Fibroblast of pulmonary artery (primary cell): ENCODE results near the gene LHX4.

Experiments
- DNase-seq: peaks from one replicate; pipeline ENCODE4 v3.0.0-alpha.2; 2010; ENCODE audit warnings: low read depth
- H3K4me3 ChIP-seq: replicated peaks from 2 replicates; pipeline ENCODE4 v1.5.1; 2011; ENCODE audit warnings: low read depth, mild to moderate bottlenecking, control low read depth, low read length, moderate library complexity
- TF ChIP-seq, protein P1 (sequence below): IDR thresholded peaks from 2 replicates; pipeline ENCODE4 v1.5.1; 2011; ENCODE audit warnings: mild to moderate bottlenecking, control low read depth, low read length, inconsistent platforms; ENCODE audit errors: missing control alignments

LHX4 gene

DNA sequence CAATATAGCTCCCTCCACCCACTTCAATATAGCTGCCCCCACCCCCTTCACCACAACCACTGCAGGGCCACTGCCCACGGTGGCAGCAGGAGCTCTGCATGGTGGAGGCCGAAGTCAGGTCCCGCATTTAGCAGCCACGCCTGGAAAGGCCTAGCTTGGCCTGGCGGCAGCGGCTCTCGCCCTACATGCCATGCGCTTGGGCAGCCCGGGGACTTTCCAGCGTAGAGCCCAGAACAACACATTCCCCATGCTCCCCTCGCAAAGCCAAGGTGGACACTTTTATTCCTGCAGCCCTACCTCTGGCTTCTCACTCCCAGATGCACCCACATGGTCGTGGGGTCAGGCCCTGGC is 37.1 kb downstream of the LHX4 start:
- no peak overlapping the region for H3K4me3 ChIP-seq
- TF ChIP-seq, protein P1, sequence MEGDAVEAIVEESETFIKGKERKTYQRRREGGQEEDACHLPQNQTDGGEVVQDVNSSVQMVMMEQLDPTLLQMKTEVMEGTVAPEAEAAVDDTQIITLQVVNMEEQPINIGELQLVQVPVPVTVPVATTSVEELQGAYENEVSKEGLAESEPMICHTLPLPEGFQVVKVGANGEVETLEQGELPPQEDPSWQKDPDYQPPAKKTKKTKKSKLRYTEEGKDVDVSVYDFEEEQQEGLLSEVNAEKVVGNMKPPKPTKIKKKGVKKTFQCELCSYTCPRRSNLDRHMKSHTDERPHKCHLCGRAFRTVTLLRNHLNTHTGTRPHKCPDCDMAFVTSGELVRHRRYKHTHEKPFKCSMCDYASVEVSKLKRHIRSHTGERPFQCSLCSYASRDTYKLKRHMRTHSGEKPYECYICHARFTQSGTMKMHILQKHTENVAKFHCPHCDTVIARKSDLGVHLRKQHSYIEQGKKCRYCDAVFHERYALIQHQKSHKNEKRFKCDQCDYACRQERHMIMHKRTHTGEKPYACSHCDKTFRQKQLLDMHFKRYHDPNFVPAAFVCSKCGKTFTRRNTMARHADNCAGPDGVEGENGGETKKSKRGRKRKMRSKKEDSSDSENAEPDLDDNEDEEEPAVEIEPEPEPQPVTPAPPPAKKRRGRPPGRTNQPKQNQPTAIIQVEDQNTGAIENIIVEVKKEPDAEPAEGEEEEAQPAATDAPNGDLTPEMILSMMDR: no peak
- DNase-seq: no peak

GRCh38 chr1:180267761-180268555 is 37.9 kb downstream of the LHX4 start:
- no peak for DNase-seq
- no peak overlapping the region for H3K4me3 ChIP-seq
- TF ChIP-seq, protein P1: no peak

- no peak overlapping the region for H3K4me3 ChIP-seq
- TF ChIP-seq, protein P1: no peak
- DNase-seq: no peak
Measured at GRCh38 chr1:180268556-180269075, 38.6 kb downstream of the LHX4 start.

DNA sequence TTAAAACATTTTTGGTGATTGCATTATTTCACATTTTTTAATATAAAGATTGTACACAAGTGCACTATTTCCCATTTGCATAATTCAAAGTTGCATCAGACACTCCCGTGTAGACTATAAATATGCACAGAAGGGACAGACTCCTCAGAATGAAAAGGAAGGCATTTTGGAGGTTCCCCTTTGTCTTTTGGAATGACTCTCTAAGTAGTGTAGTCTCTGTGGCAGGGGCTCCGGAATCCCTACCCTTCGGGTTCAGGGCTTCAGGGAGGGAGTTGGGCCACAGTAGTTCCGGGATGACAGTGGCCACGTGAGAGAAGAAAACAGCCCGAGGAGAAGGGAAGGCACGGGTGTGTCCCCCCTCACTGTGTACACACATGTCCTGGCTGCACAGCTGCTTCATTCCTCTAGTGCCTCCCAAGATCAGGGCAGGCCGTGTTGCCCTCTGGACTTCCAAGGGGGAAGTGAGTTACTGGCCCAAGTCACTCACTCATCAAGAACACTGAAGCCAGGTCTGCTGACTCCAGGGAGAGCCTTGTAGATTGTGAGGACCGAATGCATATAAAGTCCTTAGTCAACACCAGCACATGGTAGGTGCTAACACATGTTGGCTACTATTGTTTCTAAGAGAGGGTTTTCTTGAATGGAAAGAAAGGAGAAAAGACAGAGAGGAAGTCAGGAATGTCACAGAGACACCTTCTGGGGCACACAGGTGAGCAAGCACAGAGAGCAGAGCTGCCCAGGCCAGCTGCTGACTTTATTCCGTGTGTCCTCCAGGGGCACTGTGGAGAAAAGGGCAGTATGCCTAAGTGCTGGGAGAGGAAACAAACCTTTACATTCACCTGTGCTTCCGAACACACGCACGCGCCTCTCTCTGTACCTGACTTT is 39.8 kb downstream of the LHX4 start:
- no peak overlapping the region for H3K4me3 ChIP-seq
- DNase-seq: peak; percentile 16
- TF ChIP-seq, protein P1: peak; percentile 61

DNA sequence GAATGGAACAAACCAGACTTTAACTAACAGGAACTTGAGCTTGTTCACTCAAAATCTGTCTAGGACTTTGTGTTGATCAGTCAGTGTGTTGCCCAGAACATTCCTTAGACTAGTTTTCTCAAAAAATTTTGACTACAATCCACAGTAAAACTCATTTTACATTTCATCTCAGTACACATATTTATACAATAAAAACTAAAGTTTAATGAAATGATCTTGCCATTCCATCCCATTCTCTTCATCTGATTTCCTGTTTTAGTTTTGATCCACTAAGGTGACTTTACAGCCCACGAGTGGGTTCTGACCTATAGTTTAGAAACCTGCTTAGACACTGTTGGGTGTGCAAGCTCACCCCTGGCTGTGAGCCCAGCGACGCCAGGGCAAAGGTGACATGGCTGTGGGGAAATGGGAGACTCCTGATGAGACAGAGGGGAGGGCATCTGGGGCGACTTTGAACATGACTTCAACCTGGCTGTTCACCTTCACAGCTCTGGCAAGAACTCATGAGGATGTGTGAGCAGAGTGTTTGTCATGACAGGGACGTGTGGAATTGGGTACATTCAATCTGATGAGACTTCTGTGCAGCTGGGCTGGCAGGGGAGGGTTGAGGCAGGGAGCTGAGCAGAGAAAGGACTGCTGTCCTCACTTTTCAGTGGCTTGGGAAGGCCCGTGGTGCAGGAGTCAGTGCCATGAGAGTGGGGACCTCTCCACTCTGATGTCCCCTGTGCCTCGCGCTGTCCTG is 40.6 kb downstream of the LHX4 start:
- H3K4me3 ChIP-seq: no peak overlapping the region
- TF ChIP-seq, protein P1: no peak
- DNase-seq: no peak

GRCh38 chr1:180271272-180272255 is 41.5 kb downstream of the LHX4 start:
- TF ChIP-seq, protein P1: no peak
- DNase-seq: peak; percentile 84
- H3K4me3 ChIP-seq: no peak overlapping the region
